ENCODE results near the gene SPTBN1. TPM values are rescaled to one million over a fixed set of nuclear protein-coding genes. Genes with fewer than 3 reads are reported as not detected.

SPTBN1 gene
- total and polyA plus RNA-seq, 2 experiments from 2014 or later: 58.1 to 204 TPM

- H3K4me1 ChIP-seq (ENCODE audit: insufficient read depth): peaks cover 5% of the 10 kb centered on the region
- H3K79me2 ChIP-seq (replicated peaks; ENCODE audit: insufficient read depth): 0 out of 2 replicates have a peak, but pooled peaks cover 4% of the 10 kb centered on the region
- Mint-ChIP-seq H3K27me3 (ENCODE audit: insufficient read depth, low read depth, poor library complexity) (peaks cover 7% of the 10 kb centered on the region), H3K4me1 (peaks cover 12% of the 10 kb centered on the region; the same call in 2 of the 3 replicates), H3K9me3 (no peaks in the 10 kb centered on the region), H3K4me3 (no peak overlapping the region), H3K36me3 (ENCODE audit: low read depth) (peaks cover 66% of the 10 kb centered on the region), H3K27ac (no peak overlapping the region)
- H3K36me3 ChIP-seq (ENCODE audit: insufficient read depth): peaks cover 30% of the 10 kb centered on the region
- ATAC-seq: no peak
- peaks cover 10% of the 10 kb centered on the region; the same call in 1 of the 2 replicates for H4K20me1 ChIP-seq (replicated peaks; ENCODE audit: insufficient read depth)
- H3K27ac ChIP-seq (ENCODE audit: low read depth): no peak overlapping the region
- H3K27me3 ChIP-seq (ENCODE audit: insufficient read depth): no peaks in the 10 kb centered on the region
- DNase-seq (ENCODE audit: low spot score): no peak
- H3K9me2 ChIP-seq (ENCODE audit: insufficient read depth): no peaks in the 10 kb centered on the region
- no peak overlapping the region for H3K4me3 ChIP-seq
- H3F3A ChIP-seq (replicated peaks; ENCODE audit: low read depth): no peaks in the 10 kb centered on the region
- H3K4me2 ChIP-seq: no peak overlapping the region
- TF ChIP-seq STAT1 (IDR thresholded peaks at IDR 0.05; ENCODE audit: unreplicated experiment): no peak
- TF ChIP-seq EZH2 (IDR thresholded peaks at IDR 0.05; ENCODE audit: low read depth, unreplicated experiment): no peak
- TF ChIP-seq NANOG (IDR thresholded peaks at IDR 0.05; ENCODE audit: borderline replicate concordance): no peak
- no peak for TF ChIP-seq JUNB (IDR thresholded peaks at IDR 0.05; ENCODE audit: unreplicated experiment)
- TF ChIP-seq CREB1 (CRISPR knock-in tag; IDR thresholded peaks at IDR 0.05; ENCODE audit: low read depth): no peak
- TF ChIP-seq ZNF331 (CRISPR knock-in tag; IDR thresholded peaks at IDR 0.05; ENCODE audit: low read depth): no peak
- TF ChIP-seq ZNF114 (CRISPR knock-in tag; IDR thresholded peaks at IDR 0.05): no peak
- no peak for TF ChIP-seq REST (IDR thresholded peaks at IDR 0.05; ENCODE audit: unreplicated experiment)
- no peak for TF ChIP-seq EZH2phosphoT487 (IDR thresholded peaks at IDR 0.05; ENCODE audit: unreplicated experiment)
- TF ChIP-seq ZNF462 (CRISPR knock-in tag; IDR thresholded peaks at IDR 0.05): no peak
- TF ChIP-seq ETS1 (IDR thresholded peaks at IDR 0.05): no peak
- TF ChIP-seq, protein P1, sequence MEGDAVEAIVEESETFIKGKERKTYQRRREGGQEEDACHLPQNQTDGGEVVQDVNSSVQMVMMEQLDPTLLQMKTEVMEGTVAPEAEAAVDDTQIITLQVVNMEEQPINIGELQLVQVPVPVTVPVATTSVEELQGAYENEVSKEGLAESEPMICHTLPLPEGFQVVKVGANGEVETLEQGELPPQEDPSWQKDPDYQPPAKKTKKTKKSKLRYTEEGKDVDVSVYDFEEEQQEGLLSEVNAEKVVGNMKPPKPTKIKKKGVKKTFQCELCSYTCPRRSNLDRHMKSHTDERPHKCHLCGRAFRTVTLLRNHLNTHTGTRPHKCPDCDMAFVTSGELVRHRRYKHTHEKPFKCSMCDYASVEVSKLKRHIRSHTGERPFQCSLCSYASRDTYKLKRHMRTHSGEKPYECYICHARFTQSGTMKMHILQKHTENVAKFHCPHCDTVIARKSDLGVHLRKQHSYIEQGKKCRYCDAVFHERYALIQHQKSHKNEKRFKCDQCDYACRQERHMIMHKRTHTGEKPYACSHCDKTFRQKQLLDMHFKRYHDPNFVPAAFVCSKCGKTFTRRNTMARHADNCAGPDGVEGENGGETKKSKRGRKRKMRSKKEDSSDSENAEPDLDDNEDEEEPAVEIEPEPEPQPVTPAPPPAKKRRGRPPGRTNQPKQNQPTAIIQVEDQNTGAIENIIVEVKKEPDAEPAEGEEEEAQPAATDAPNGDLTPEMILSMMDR (conservative IDR thresholded peaks at IDR 0.05; ENCODE audit: low read depth in 2 of 2): no peak
- TF ChIP-seq POLR2AphosphoS5 (IDR thresholded peaks at IDR 0.05; ENCODE audit: low read depth): no peak
- no peak overlapping the region for H2AFZ ChIP-seq
Observed at GRCh38 chr2:54638103-54638502, 182.0 kb downstream of the SPTBN1 start.

All from GM23338 (cell line).